NOMO-1 treated with DMSO at 0.1 percent for 48 hours (cell line): ENCODE measurements around the gene SHANK3.
"Not testable (repeated sequence)": the region's sequence is repeated elsewhere in the genome, so short reads cannot be mapped to it uniquely, and the experiment has no call there.

Source experiments
- DNase-seq: peaks from one replicate; lab custom pipeline; 2025; ENCODE audit not compliant: unreplicated experiment; lab: John Stamatoyannopoulos, UW

SHANK3 gene

GRCh38 chr22:50643821-50644101, 28.9 kb upstream of the SHANK3 start:
- DNase-seq = not testable (repeated sequence)

GRCh38 chr22:50653256-50653655, 19.4 kb upstream of the SHANK3 start:
- DNase-seq = no peak

- DNase-seq = not testable (repeated sequence)
Measured at GRCh38 chr22:50654664-50655063, 18.0 kb upstream of the SHANK3 start.

- no peak for DNase-seq
Measured at GRCh38 chr22:50656122-50657070, 16.2 kb upstream of the SHANK3 start.

- no peak for DNase-seq
Measured at GRCh38 chr22:50657925-50658324, 14.7 kb upstream of the SHANK3 start.

- DNase-seq = not testable (repeated sequence)
Measured at GRCh38 chr22:50659711-50660110, 12.9 kb upstream of the SHANK3 start.

GRCh38 chr22:50660306-50660705, 12.3 kb upstream of the SHANK3 start:
- DNase-seq = no peak

- DNase-seq = no peak
Measured at GRCh38 chr22:50665212-50665611, 7.4 kb upstream of the SHANK3 start.

- peak; percentile 17 for DNase-seq
Measured at GRCh38 chr22:50665738-50666137, 6.9 kb upstream of the SHANK3 start.

GRCh38 chr22:50670513-50670912, 2.1 kb upstream of the SHANK3 start:
- DNase-seq = no peak

GRCh38 chr22:50670914-50671538, 1.6 kb upstream of the SHANK3 start:
- no peak for DNase-seq

- no peak for DNase-seq
Measured at GRCh38 chr22:50671641-50672040, 982 bp upstream of the SHANK3 start.

- no peak for DNase-seq
Measured at GRCh38 chr22:50672041-50672440, 582 bp upstream of the SHANK3 start.

GRCh38 chr22:50673231-50674129, 857 bp downstream of the SHANK3 start:
- DNase-seq = no peak

- no peak for DNase-seq
Measured at GRCh38 chr22:50674130-50674500, 1.5 kb downstream of the SHANK3 start.

GRCh38 chr22:50674606-50675552, 2.3 kb downstream of the SHANK3 start:
- no peak for DNase-seq

- DNase-seq = no peak
Measured at GRCh38 chr22:50675553-50676179, 3.0 kb downstream of the SHANK3 start.

GRCh38 chr22:50676180-50676636, 3.6 kb downstream of the SHANK3 start:
- DNase-seq = no peak

GRCh38 chr22:50676661-50677492, 4.3 kb downstream of the SHANK3 start:
- no peak for DNase-seq
